H1 (cell line): ENCODE results near the gene MAK. TPM values are rescaled to one million over a fixed set of nuclear protein-coding genes. Genes with fewer than 3 reads are reported as not detected.

ENCODE experiments used
- CTCF ChIA-PET: fragments of 300-600 bp; sonication (Branson Sonifier 250); formaldehyde crosslinking; loops from one replicate; lab custom pipeline; 2021; ENCODE audit not compliant: partially characterized antibody; lab: Charles Lee
- POLR2A ChIA-PET: fragments of 300-600 bp; sonication (Branson Sonifier 250); formaldehyde crosslinking; loops from one replicate; lab custom pipeline; 2021; ENCODE audit warnings: inconsistent platforms; ENCODE audit not compliant: partially characterized antibody; lab: Charles Lee
- DNase-seq, 2 experiments: peaks; one replicate each; pipeline versions ENCODE4 v3.0.0 to v3.0.0-alpha.2; 2010 to 2022; ENCODE audit warnings: low spot score in 2 of 2, low read depth in 1 of 2, mixed read lengths in 1 of 2
- FAIRE-seq: peaks from 2 replicates; lab custom pipeline; 2011; peaks lifted over from hg19 to GRCh38; lab: Jason Lieb, UNC
- H2AFZ ChIP-seq: 2 replicates; pipeline ENCODE4 v1.8.1; 2012; ENCODE audit warnings: low read length, inconsistent platforms
- H2AK5ac ChIP-seq: 2 replicates; pipeline ENCODE4 v1.6.1; 2013; ENCODE audit warnings: low read depth, low read length
- H2BK120ac ChIP-seq: replicated peaks from 2 replicates; pipeline ENCODE3; 2013; ENCODE audit warnings: low read depth, low read length, inconsistent platforms
- H2BK12ac ChIP-seq: 2 replicates; pipeline ENCODE4 v1.6.1; 2013; ENCODE audit warnings: low read depth, low read length
- H2BK15ac ChIP-seq: 2 replicates; pipeline ENCODE4 v1.6.1; 2013; ENCODE audit warnings: low read length
- H2BK20ac ChIP-seq: 2 replicates; pipeline ENCODE4 v1.6.1; 2013; ENCODE audit warnings: low read length
- H2BK5ac ChIP-seq: 2 replicates; pipeline ENCODE4 v1.6.1; 2013; ENCODE audit warnings: low read depth, low read length
- H3K14ac ChIP-seq: 2 replicates; pipeline ENCODE4 v1.6.1; 2013; ENCODE audit warnings: inconsistent platforms; ENCODE audit not compliant: insufficient read length
- H3K18ac ChIP-seq: 2 replicates; pipeline ENCODE4 v1.6.1; 2013; ENCODE audit warnings: low read length; ENCODE audit errors: extremely low read depth
- H3K23ac ChIP-seq: 2 replicates; pipeline ENCODE4 v1.6.1; 2013; ENCODE audit warnings: inconsistent platforms; ENCODE audit not compliant: insufficient read length
- H3K23me2 ChIP-seq: 2 replicates; pipeline ENCODE4 v1.6.1; 2013; ENCODE audit warnings: low read depth, low read length
- H3K27ac ChIP-seq: 2 replicates; pipeline ENCODE4 v1.6.1; 2011; ENCODE audit warnings: low read depth, low read length, inconsistent platforms
- H3K27me3 ChIP-seq, 4 experiments: replicated peaks in 1 of 4; 1 replicate in 1 of 4; 2 replicates in 3 of 4; pipeline versions ENCODE4 v1.6.1 to v1.8.1; 2011 to 2013; ENCODE audit warnings: low read length in 3 of 4, mild to moderate bottlenecking in 3 of 4, inconsistent platforms in 2 of 4, mixed read lengths in 2 of 4, moderate library complexity in 1 of 4; ENCODE audit not compliant: control insufficient read depth in 3 of 4, insufficient read depth in 3 of 4; ENCODE audit errors: extremely low read depth in 1 of 4
- H3K36me3 ChIP-seq, 4 experiments: 2 replicates each; pipeline versions ENCODE4 v1.6.1 to v1.8.1; 2011 to 2013; ENCODE audit warnings: mild to moderate bottlenecking in 4 of 4, low read length in 3 of 4, moderate library complexity in 2 of 4, control low read depth in 1 of 4, inconsistent platforms in 1 of 4; ENCODE audit not compliant: insufficient read depth in 4 of 4, control insufficient read depth in 2 of 4
- H3K4ac ChIP-seq: replicated peaks from 2 replicates; pipeline ENCODE3; 2013; ENCODE audit warnings: low read length, low read depth, mixed read lengths, inconsistent platforms; ENCODE audit not compliant: insufficient read length
- H3K4me1 ChIP-seq, 4 experiments: replicated peaks in 1 of 4; 1 replicate in 1 of 4; 2 replicates in 3 of 4; pipeline versions ENCODE4 v1.6.1 to v1.8.1; 2011 to 2013; ENCODE audit warnings: low read length in 3 of 4, inconsistent platforms in 2 of 4, mixed read lengths in 1 of 4; ENCODE audit not compliant: insufficient read depth in 4 of 4, control insufficient read depth in 3 of 4
- H3K4me2 ChIP-seq, 2 experiments: 2 replicates each; pipeline versions ENCODE4 v1.6.1 to v1.8.1; 2011 to 2013; ENCODE audit warnings: low read depth in 2 of 2, low read length in 2 of 2, control low read depth in 1 of 2, inconsistent platforms in 1 of 2, mild to moderate bottlenecking in 1 of 2; ENCODE audit not compliant: insufficient read depth in 1 of 2
- H3K4me3 ChIP-seq, 4 experiments: fragments of 200-600, 300-600 bp in 1 of 4; sonication (generic), shearing (Covaris generic), sonication (Bioruptor Twin) in 1 of 4; 2 replicates each; pipeline versions ENCODE4 v1.5.1 to v1.8.1; 2011 to 2016; ENCODE audit warnings: low read length in 4 of 4, low read depth in 3 of 4, control low read depth in 2 of 4, inconsistent platforms in 2 of 4, mild to moderate bottlenecking in 2 of 4, mixed read lengths in 1 of 4, moderate library complexity in 1 of 4; ENCODE audit not compliant: insufficient read depth in 2 of 4; ENCODE audit errors: extremely low read depth in 1 of 4
- H3K56ac ChIP-seq: replicated peaks from 2 replicates; pipeline ENCODE3; 2013; ENCODE audit warnings: low read depth, mild to moderate bottlenecking, mixed read lengths, low read length, inconsistent platforms; ENCODE audit not compliant: insufficient read length
- H3K79me1 ChIP-seq: 2 replicates; pipeline ENCODE4 v1.6.1; 2013; ENCODE audit warnings: low read depth, low read length, control low read depth
- H3K79me2 ChIP-seq, 2 experiments: 2 replicates each; pipeline versions ENCODE4 v1.6.1 to v1.8.1; 2012 to 2013; ENCODE audit warnings: low read length in 2 of 2, mild to moderate bottlenecking in 2 of 2, inconsistent platforms in 1 of 2; ENCODE audit not compliant: insufficient read depth in 2 of 2, control insufficient read depth in 1 of 2
- H3K9ac ChIP-seq, 4 experiments: replicated peaks in 1 of 4; 1 replicate in 1 of 4; 2 replicates in 3 of 4; pipeline versions ENCODE4 v1.6.1 to v1.8.1; 2011 to 2013; ENCODE audit warnings: low read depth in 3 of 4, low read length in 3 of 4, control low read depth in 2 of 4, mild to moderate bottlenecking in 2 of 4, moderate library complexity in 2 of 4, inconsistent platforms in 1 of 4; ENCODE audit errors: extremely low read depth in 1 of 4
- H3K9me3 ChIP-seq, 2 experiments: 2 replicates each; pipeline versions ENCODE4 v1.6.1 to v1.8.1; 2012 to 2013; ENCODE audit warnings: mild to moderate bottlenecking in 2 of 2, moderate library complexity in 2 of 2, control low read depth in 1 of 2, inconsistent platforms in 1 of 2, low read depth in 1 of 2, low read length in 1 of 2, mixed read lengths in 1 of 2; ENCODE audit not compliant: insufficient read depth in 2 of 2
- H4K20me1 ChIP-seq, 2 experiments: replicated peaks in 1 of 2; 2 replicates each; pipeline versions ENCODE3 to v1.8.1; 2011 to 2013; ENCODE audit warnings: inconsistent platforms in 2 of 2, low read length in 2 of 2, mild to moderate bottlenecking in 1 of 2; ENCODE audit not compliant: insufficient read depth in 2 of 2, control insufficient read depth in 1 of 2
- H4K5ac ChIP-seq: 2 replicates; pipeline ENCODE4 v1.6.1; 2013; ENCODE audit warnings: low read length, low read depth, mixed read lengths, inconsistent platforms; ENCODE audit not compliant: insufficient read length
- H4K8ac ChIP-seq: 2 replicates; pipeline ENCODE4 v1.8.0; 2013; ENCODE audit warnings: mild to moderate bottlenecking, moderate library complexity, low read length, inconsistent platforms; ENCODE audit not compliant: insufficient read depth; ENCODE audit errors: extremely low read depth
- H4K91ac ChIP-seq: replicated peaks from 2 replicates; pipeline ENCODE3; 2013; ENCODE audit warnings: low read length, mixed read lengths, inconsistent platforms; ENCODE audit not compliant: insufficient read length
- KDM1A ChIP-seq: fragments of 200-600, 300-600 bp; sonication (generic); IDR thresholded peaks from 2 replicates; pipeline ENCODE4 v1.7.1; 2016; ENCODE audit warnings: mild to moderate bottlenecking, low read length, borderline replicate concordance
- POLR2A ChIP-seq, 2 experiments: IDR thresholded peaks; 1 replicate in 1 of 2; 2 replicates in 1 of 2; pipeline ENCODE4 v1.6.1; 2011; ENCODE audit warnings: low read depth in 2 of 2, low read length in 2 of 2, mild to moderate bottlenecking in 2 of 2; ENCODE audit errors: control extremely low read depth in 1 of 2
- RNF2 ChIP-seq: fragments of 200-900, 300-1000 bp; sonication (generic); IDR thresholded peaks from 2 replicates; pipeline ENCODE4 v1.7.1; 2016; ENCODE audit warnings: borderline replicate concordance, low read depth, mild to moderate bottlenecking, antibody characterized with exemption, low read length; ENCODE audit not compliant: poor library complexity, severe bottlenecking; ENCODE audit errors: missing control alignments
- SP1 ChIP-seq: IDR thresholded peaks from 2 replicates; pipeline ENCODE4 v1.6.1; 2011; ENCODE audit warnings: low read depth, low read length
- TEAD4 ChIP-seq: IDR thresholded peaks from 2 replicates; pipeline ENCODE4 v1.6.1; 2012; ENCODE audit warnings: low read depth, low read length, inconsistent platforms, mixed read lengths
- WGBS, 2 experiments: shearing (Covaris generic) in 1 of 2; methylation state at CpG; one replicate each; pipeline versions ENCODE4 v1.1.6 to v1.1.7; 2013 to 2015; ENCODE audit warnings: low lambda C conversion rate in 2 of 2, mixed read lengths in 2 of 2, inconsistent platforms in 1 of 2, low coverage in 1 of 2, missing lambda C conversion rate in 1 of 2; ENCODE audit not compliant: insufficient replicate concordance in 2 of 2, insufficient coverage in 1 of 2, insufficient read length in 1 of 2; ENCODE audit errors: extremely low coverage in 1 of 2, missing lambda C conversion rate in 1 of 2; 5-methylcytosine and 5-hydroxymethylcytosine counted together
- polyA plus RNA-seq, 7 experiments: library from polyadenylated mRNA; depleted of rRNA in 3 of 7; stranded (reverse) in 5 of 7; unstranded in 2 of 7; fragments of >200 nt in 5 of 7; fragments of 200-250 nt in 2 of 7; gene quantifications; 1 replicate in 5 of 7; 2 replicates in 1 of 7; 4 replicates in 1 of 7; pipeline versions ENCODE4 v1.2.1 to v1.2.3, GENCODE V29; 2011 to 2013; ENCODE audit warnings: missing spikeins in 2 of 7, mixed read lengths in 2 of 7
- total RNA-seq: library from RNA; stranded (reverse); fragmentation: NEBNext Ultra II Directional; extraction: Animal tissue kit (Norgen Biotek cat#: 25700); gene quantifications from 2 replicates; pipeline ENCODE4 v1.2.1, GENCODE V29; 2021

MAK gene
- total and polyA plus RNA-seq, 2 of the 8 experiments (the other 6 are each of a cell fraction or from before 2014, with no cell fraction given): 0.08 to 0.37 TPM

DNA sequence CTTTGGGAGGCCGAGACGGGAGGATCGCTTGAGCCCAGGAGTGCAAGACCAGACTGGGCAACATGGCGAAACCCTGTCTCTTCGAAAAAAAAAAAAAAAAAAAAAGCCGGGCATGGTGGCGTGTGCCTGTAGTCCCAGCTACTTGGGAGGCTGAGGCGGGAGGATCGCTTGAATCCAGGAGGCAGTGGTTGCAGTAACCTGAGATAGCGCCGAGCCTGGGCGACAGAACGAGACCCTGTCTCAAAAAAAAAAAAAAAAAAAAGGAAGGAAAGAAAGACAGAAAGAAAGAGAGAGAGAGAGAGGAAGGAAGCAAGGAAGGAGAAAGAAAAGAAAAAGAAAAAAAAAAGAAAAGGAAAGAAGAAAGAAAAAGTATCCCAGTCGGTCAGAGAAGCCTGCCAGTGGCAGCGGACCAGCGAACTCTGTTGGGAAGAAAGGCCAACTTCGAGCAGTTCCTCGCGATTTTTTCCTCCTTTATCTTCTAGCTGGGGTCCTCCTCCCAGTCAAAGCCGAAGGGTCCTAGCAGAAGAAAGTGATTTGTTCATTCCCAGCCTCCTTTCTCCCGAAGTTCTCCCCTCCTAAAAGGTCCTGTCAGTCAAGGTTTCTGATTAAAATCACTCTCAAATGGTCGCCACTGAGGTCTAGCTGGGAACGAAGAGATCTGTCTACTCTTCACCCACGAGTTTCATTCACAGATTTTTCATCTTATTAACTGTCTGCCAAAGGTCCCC lies 46.1 kb upstream of the MAK start:
- Histone ChIP-seq H2AFZ (peak overlapping the region; percentile 72; the same call in 1 of the 2 replicates), H3K4me2 (peak overlapping the region; percentile 80 to 98), H3K4me1 (no peaks in the 10 kb centered on the region; a peak in 1 of 7 replicates), H3K56ac (no peak overlapping the region), H3K4ac (no peak overlapping the region), H3K36me3 (no peaks in the 10 kb centered on the region), H3K79me2 (no peaks in the 10 kb centered on the region), H3K9ac (no peak overlapping the region), H2BK15ac (no peak overlapping the region), H3K18ac (no peak overlapping the region), H4K20me1 (no peaks in the 10 kb centered on the region), H3K27ac (no peak overlapping the region), H4K5ac (no peak overlapping the region), H2BK12ac (peak overlapping the region; percentile 11; the same call in 1 of the 2 replicates), H2BK120ac (no peak overlapping the region), H2BK5ac (no peak overlapping the region), H3K27me3 (peaks cover 20 to 62% (median 52%) of the 10 kb centered on the region in 4 experiments), H2AK5ac (no peak overlapping the region), H4K8ac (no peak overlapping the region), H4K91ac (no peak overlapping the region), H3K14ac (no peak overlapping the region), H3K23me2 (peaks cover 17% of the 10 kb centered on the region), H3K9me3 (no peaks in the 10 kb centered on the region), H3K4me3 (peak overlapping the region; percentile 50 to 72 (median 60); a peak in 5 of 8 replicates), H3K23ac (no peak overlapping the region), H2BK20ac (no peak overlapping the region), H3K79me1 (no peaks in the 10 kb centered on the region)
- ChIA-PET POLR2A (no interaction called here), CTCF (no interaction called here)
- DNase-seq: no peak
- TF ChIP-seq POLR2A (IDR thresholded peaks at IDR 0.05; ENCODE audit: control extremely low read depth in 1 of 2, low read depth in 2 of 2, low read length in 2 of 2) (no peak), KDM1A (peak; percentile 50; the same call in 1 of the 2 replicates), RNF2 (peak; percentile 69), SP1 (0 out of 2 replicates have a peak, but pooled peaks have one; percentile 10), TEAD4 (no peak)
- 9% methylated on average over 14 of the region's 24 CpGs; no CpG with 5 or more reads in 1 of the 2 experiments for WGBS, 2 experiments
- FAIRE-seq: peak; percentile 75
